GM13977 (cell line): ENCODE results near the gene CATSPER3.
"Not testable (repeated sequence)": the region's sequence is repeated elsewhere in the genome, so short reads cannot be mapped to it uniquely, and the experiment has no call there.

ENCODE experiments used
- DNase-seq: peaks from one replicate; pipeline ENCODE4 v3.0.0; 2012; ENCODE audit warnings: low spot score
- in situ Hi-C: fragments of 300-500 bp; cut with MboI; formaldehyde crosslinking; loops from one replicate; pipeline ENCODE4 v1.12.0; 2022; ENCODE audit warnings: low sequenced_read_pairs, low pct_unique_long_range_greater_than_20kb, mixed read lengths, inconsistent platforms; ENCODE audit not compliant: unreplicated experiment
- TF ChIP-seq, protein P1 (sequence below): IDR thresholded peaks from 2 replicates; pipeline ENCODE4 v1.5.1; 2012; ENCODE audit warnings: mild to moderate bottlenecking, control low read depth; ENCODE audit not compliant: insufficient read depth; ENCODE audit errors: extremely low read depth, missing control alignments

The CATSPER3 gene

GRCh38 chr5:134982230-134982629 is 14.5 kb downstream of the CATSPER3 start:
- in situ Hi-C loops, result no loop called here
- TF ChIP-seq, protein P1, sequence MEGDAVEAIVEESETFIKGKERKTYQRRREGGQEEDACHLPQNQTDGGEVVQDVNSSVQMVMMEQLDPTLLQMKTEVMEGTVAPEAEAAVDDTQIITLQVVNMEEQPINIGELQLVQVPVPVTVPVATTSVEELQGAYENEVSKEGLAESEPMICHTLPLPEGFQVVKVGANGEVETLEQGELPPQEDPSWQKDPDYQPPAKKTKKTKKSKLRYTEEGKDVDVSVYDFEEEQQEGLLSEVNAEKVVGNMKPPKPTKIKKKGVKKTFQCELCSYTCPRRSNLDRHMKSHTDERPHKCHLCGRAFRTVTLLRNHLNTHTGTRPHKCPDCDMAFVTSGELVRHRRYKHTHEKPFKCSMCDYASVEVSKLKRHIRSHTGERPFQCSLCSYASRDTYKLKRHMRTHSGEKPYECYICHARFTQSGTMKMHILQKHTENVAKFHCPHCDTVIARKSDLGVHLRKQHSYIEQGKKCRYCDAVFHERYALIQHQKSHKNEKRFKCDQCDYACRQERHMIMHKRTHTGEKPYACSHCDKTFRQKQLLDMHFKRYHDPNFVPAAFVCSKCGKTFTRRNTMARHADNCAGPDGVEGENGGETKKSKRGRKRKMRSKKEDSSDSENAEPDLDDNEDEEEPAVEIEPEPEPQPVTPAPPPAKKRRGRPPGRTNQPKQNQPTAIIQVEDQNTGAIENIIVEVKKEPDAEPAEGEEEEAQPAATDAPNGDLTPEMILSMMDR, result no peak
- no peak for DNase-seq

DNA sequence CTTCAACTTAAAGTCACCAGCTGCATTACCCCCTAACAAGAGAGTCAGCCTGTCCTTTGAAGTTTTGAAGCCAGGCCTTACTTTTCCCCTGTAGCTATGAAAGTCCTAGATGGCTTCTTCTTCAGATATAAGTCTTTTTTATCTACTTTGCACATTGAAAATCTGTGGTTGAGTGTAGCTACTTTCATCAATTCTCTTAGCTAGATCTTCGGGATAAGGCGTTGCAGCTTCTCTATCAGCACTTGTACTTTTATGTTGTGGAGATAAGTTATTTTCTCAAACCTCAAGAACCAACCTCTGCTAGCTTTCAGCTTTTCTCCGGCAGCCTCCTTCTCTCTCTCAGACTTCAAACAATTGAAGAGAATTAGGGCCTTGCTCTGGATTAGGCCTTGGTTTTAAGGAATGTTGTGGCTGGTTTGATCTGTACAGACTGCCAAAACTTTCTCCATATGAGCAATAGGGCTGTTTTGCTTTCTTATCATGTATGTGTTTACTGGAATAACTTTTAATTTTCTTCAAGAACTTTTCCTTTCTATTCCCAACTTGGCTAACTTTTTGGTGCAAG is 21.6 kb downstream of the CATSPER3 start:
- TF ChIP-seq, protein P1, result no peak
- DNase-seq, result no peak
- in situ Hi-C loops, result no loop called here

DNA sequence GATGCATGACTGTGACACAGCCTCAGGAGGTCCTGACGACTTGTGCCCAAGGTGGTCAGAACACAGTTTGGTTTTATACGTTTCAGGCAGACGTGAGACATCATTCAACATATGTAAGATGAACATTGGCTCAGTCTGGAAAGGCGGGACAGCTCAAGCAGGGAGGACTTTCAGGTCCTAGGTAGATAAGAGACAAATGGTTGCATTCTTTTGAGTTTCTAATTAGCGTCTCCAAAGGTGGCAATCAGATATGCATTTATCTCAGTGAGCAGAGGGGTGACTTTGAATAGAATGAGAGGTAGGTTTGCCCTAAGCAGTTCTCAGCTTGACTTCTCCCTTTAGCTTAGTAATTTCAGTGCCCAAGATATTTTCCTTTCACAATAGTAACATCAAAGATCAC is 22.5 kb downstream of the CATSPER3 start:
- in situ Hi-C loops, DNase-seq: not testable (repeated sequence)

- in situ Hi-C loops, result no loop called here
- TF ChIP-seq, protein P1, result no peak
- no peak for DNase-seq
Measured at GRCh38 chr5:134992148-134992547, 24.4 kb downstream of the CATSPER3 start.

DNA sequence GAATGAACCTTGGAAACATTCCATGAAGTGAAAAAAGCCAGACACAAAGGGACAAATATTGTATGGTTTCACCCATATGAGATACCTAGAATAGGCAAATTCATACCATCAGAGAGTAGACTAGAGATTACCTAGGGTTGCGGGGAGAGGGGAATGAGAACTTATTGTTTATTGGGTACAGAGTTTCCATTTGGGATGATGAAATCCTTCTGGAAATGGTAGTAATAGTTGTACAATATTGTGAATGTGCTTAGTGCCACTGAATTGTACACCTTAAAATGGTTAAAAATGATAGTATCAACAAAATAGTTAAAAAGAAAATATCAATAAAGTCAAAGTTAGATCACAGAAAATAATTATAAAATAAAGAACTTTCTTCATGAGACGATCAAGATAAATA is 25.5 kb downstream of the CATSPER3 start:
- DNase-seq, result no peak
- TF ChIP-seq, protein P1, result no peak
- in situ Hi-C loops, result no loop called here

GRCh38 chr5:134994560-134995156 is 27.0 kb downstream of the CATSPER3 start:
- in situ Hi-C loops, result no loop called here
- DNase-seq, result peak; percentile 11

DNA sequence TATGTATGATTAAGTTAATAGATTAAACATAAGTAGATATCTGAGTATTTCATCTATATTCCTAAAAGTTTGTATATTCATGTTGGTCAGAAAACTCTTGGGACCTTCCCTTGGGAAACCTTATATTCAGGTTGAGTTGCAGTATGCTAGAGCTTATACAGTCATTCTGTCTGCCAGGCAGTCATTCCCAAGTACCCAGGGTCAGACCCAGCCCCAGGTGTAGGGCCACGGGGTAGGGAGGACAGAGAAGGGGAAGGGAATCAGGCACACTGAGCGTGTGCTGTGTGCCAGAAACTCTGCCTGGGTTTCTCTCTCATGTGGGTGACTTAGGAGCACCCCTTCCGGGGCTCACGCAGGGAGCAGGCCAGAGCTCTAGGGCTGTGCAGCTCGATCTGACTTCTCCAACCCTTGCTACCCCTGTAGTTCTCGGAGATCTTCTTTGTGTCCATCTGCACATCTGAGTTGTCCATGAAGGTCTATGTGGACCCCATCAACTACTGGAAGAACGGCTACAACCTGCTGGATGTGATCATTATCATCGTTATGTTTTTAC is 28.2 kb downstream of the CATSPER3 start:
- peak; percentile 9 for DNase-seq
- in situ Hi-C loops, result no loop called here

More at GRCh38 chr5:134994560-134995156, 27.0 kb downstream of the CATSPER3 start:
- TF ChIP-seq, protein P1, result no peak

More for the DNA sequence above, 28.2 kb downstream of the CATSPER3 start:
- TF ChIP-seq, protein P1, result no peak
